Parathyroid adenoma (tissue), 2 donors: ENCODE data around the gene AJM1.
"Not testable (repeated sequence)": the region's sequence is repeated elsewhere in the genome, so short reads cannot be mapped to it uniquely, and the experiment has no call there.

Experiments used
- H2AFZ ChIP-seq: fragments of 300-600 bp; sonication (generic); one replicate; pipeline ENCODE4 v1.7.0; 2017; ENCODE audit warnings: antibody characterized with exemption, mild to moderate bottlenecking
- H3K27ac ChIP-seq: fragments of 300-600 bp; sonication (generic); one replicate; pipeline ENCODE4 v1.7.0; 2017
- H3K27me3 ChIP-seq: fragments of 300-600 bp; sonication (generic); one replicate; pipeline ENCODE4 v1.7.0; 2017; ENCODE audit warnings: low read length; ENCODE audit not compliant: control insufficient read depth, insufficient read depth
- H3K36me3 ChIP-seq: fragments of 300-600 bp; sonication (generic); one replicate; pipeline ENCODE4 v1.7.0; 2017; ENCODE audit warnings: low read length; ENCODE audit not compliant: control insufficient read depth, insufficient read depth
- H3K4me1 ChIP-seq: fragments of 300-600 bp; sonication (generic); one replicate; pipeline ENCODE4 v1.7.0; 2017; ENCODE audit warnings: control low read depth
- H3K4me2 ChIP-seq: fragments of 300-600 bp; sonication (generic); one replicate; pipeline ENCODE4 v1.7.0; 2017; ENCODE audit warnings: low read length
- H3K4me3 ChIP-seq: fragments of 300-600 bp; sonication (generic); one replicate; pipeline ENCODE4 v1.7.0; 2017; ENCODE audit warnings: low read depth, low read length
- H3K79me2 ChIP-seq: fragments of 300-600 bp; sonication (generic); one replicate; pipeline ENCODE4 v1.7.0; 2017; ENCODE audit warnings: control low read depth
- H3K9ac ChIP-seq: fragments of 300-600 bp; sonication (generic); one replicate; pipeline ENCODE4 v1.7.0; 2017; ENCODE audit warnings: mild to moderate bottlenecking
- H3K9me3 ChIP-seq: fragments of 300-600 bp; sonication (generic); one replicate; pipeline ENCODE4 v1.7.0; 2017; ENCODE audit warnings: low read length; ENCODE audit not compliant: control insufficient read depth
- CTCF ChIP-seq: fragments of 300-600 bp; sonication (generic); IDR thresholded peaks from one replicate; pipeline ENCODE4 v1.7.0; 2017; ENCODE audit warnings: antibody characterized with exemption, mild to moderate bottlenecking
- donor health status: primary hyperparathyroidism.

The AJM1 gene

GRCh38 chr9:136843801-136844740, 1.8 kb downstream of the AJM1 start:
- H3K9me3 ChIP-seq, H3K9ac ChIP-seq, H3K27me3 ChIP-seq, H3K79me2 ChIP-seq, H2AFZ ChIP-seq, H3K4me3 ChIP-seq, H3K4me1 ChIP-seq, H3K27ac ChIP-seq, H3K36me3 ChIP-seq: not testable (repeated sequence)
- TF ChIP-seq CTCF: peak; percentile 33
- peak overlapping the region; percentile 38 for H3K4me2 ChIP-seq

- H3K9ac ChIP-seq: no peak overlapping the region
- H3K9me3 ChIP-seq: no peaks in the 10 kb centered on the region
- no peak overlapping the region for H3K4me3 ChIP-seq
- H3K79me2 ChIP-seq: no peaks in the 10 kb centered on the region
- no peak overlapping the region for H3K27ac ChIP-seq
- no peak for TF ChIP-seq CTCF
- no peaks in the 10 kb centered on the region for H3K36me3 ChIP-seq
- H2AFZ ChIP-seq: no peak overlapping the region
- H3K4me1 ChIP-seq: peaks cover 4% of the 10 kb centered on the region
- H3K4me2 ChIP-seq: no peak overlapping the region
- H3K27me3 ChIP-seq: no peaks in the 10 kb centered on the region
Observed at GRCh38 chr9:136844761-136845464, 2.6 kb downstream of the AJM1 start.

- Histone ChIP-seq H3K27ac (no peak overlapping the region), H3K36me3 (no peaks in the 10 kb centered on the region), H3K9me3 (no peaks in the 10 kb centered on the region), H2AFZ (no peak overlapping the region), H3K79me2 (no peaks in the 10 kb centered on the region), H3K27me3 (no peaks in the 10 kb centered on the region), H3K4me2 (no peak overlapping the region), H3K4me3 (no peak overlapping the region), H3K9ac (no peak overlapping the region), H3K4me1 (peaks cover 7% of the 10 kb centered on the region)
- TF ChIP-seq CTCF: no peak
Observed at GRCh38 chr9:136845465-136846260, 3.4 kb downstream of the AJM1 start.

GRCh38 chr9:136846376-136847087, 4.3 kb downstream of the AJM1 start:
- Histone ChIP-seq H3K4me1 (peaks cover 7% of the 10 kb centered on the region), H3K27me3 (no peaks in the 10 kb centered on the region), H3K79me2 (no peaks in the 10 kb centered on the region), H3K36me3 (no peaks in the 10 kb centered on the region), H3K9me3 (no peaks in the 10 kb centered on the region), H3K9ac (no peak overlapping the region), H2AFZ (no peak overlapping the region), H3K27ac (no peak overlapping the region), H3K4me3 (no peak overlapping the region), H3K4me2 (no peak overlapping the region)
- TF ChIP-seq CTCF: no peak
